HG03520 (cell line): ENCODE results near the gene DGKZ.
A peak's percentile ranks its signal among the peaks of the same experiment; 100 is the strongest.

Experiments used
- ATAC-seq: cut with Tn5 transposase; IDR thresholded peaks from one replicate; pipeline ENCODE4 v1.9.1; 2021; ENCODE audit warnings: mild to moderate bottlenecking, moderate library complexity; ENCODE audit not compliant: unreplicated experiment

The DGKZ gene

DNA sequence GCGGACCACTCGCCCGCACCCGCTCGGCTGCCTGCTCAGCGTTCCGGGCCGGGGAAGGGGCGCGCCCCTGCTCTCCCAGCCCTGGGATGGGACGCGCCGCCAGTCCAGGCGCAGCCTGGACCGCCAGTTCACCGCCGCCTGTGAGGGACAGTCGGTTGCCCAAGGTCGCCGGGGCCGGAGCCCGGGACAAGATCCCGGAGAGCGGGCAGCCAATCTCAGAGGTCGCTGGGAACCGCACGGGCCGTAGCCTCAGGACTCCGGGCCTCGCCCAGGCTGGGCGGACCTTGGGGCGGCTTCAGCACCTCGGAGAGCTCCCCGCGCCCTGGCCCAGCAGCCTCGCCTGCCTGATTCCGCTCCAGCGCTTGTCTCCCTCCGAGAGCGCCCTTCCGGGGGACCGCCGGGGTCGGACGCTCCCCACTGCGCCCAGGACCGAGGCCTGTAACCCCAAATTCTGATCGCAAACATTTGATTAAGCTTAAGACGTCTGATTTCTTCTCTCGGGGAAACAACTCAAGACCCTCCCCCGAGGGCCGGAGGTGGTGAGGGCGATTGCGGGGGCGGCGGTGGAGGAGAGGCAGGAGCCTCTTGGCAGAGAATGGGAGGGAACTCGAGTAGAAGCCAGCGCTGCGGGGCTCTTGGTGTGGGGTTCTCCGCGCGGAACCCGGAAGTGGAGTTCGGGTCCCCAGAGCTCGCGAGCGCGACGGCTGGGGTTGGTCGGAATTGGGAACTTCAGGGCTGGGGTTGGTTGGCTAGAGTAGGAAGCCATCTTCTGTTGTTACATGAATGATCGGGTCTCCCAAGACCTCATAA lies 45.4 kb downstream of the DGKZ start:
- ATAC-seq, result peak; percentile 59

DNA sequence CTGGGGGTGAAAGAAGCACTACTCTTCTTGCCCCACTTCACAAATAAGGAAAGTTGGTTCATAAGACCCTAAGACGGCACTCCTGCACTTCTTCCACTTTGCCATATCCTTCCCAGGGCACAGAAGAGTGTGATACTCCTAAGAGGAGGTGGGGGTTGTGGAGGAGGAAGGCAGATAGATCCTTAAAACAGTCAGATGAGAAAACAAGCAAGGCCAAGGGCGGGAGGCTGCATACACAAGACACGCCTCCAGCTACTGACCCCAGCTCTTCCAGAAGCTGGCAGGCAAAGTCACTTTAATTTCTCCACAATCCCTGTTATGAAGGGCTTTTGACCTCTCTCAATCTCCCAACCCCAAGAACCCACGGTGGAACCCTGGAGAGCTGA lies 46.0 kb downstream of the DGKZ start:
- ATAC-seq, result no peak

DNA sequence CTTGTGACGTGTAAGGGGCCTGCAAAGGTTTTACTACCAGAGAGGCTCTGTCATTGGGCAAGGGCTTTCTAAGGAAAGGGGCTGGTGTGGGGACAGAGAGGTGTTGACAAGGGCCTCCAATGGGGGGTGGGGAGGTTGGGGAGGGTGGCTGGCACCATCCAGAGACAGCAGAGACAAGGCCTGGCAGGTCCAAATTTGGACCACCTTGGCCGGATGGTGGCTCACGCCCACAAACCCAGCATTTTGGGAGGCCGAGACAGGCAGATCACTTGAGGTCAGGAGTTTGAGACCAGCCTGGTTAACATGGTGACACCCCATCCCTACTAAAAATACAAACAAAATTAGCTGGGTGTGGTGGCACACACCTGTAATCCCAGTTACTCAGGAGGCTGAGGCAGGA lies 46.5 kb downstream of the DGKZ start:
- ATAC-seq, result no peak

DNA sequence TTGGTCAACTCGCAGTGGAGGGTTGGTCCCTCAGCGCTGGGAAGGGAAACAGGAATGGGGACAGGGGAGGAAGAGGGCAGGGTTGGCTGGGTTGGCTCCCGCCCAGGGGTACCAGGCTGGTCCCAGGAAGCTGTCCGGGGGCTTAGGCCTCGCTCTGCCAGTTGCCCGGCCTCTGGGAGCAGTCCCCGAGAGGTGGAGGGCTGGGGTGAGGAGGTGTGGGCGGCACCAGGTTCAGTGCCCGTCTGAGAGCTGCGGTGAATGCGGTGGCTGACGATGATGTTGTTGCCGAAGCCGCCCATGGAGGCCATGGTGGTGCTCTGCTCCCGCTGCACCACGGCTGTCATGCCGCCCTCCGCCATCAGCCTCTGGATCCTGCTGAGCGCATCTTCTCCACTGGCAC lies 50.3 kb downstream of the DGKZ start:
- ATAC-seq, result no peak

DNA sequence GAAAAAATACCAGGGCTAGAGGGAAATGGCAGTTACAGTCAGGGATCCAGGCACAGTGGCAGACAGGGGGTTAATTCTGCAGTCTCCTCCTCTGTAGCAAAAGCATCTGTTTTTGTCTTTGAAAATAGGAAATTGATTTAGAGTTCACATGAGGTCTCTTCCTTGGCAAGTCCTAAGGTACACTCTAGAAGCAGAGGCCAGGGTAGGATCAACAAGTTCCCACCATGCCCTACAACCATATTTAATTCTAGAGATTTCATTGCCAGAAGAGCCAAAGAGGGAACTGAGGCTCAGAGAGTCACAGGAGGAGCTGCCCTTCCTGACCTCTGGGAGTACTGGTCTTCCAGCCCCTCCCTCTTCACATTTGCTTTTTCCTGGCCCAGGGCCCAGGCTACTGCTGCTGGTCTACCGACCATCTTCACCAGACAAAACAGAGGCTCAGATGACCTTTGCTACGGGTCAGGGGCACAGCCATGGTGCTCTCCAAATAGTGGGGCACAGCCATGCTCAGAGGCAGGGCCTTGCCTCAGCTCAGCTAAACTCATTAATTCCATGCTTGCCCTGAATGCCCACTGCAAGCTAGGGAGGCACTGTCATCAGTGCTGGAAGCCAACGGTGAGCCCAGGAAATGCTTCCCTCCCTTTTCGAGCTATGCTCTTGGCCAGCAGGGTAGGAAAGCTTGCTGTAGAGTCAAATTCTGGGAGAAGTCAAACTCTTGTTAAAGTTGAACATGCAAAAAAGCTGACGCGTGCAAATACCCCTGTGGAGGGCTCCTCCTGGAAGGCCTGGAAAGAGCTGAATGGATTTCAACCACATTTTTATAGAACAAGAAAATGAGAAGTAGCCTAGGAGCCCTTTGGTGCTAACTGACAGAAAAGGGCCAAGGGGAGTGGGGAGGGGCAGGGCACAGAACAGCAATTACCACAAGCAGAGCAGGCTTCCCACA lies 56.0 kb downstream of the DGKZ start:
- no peak for ATAC-seq

DNA sequence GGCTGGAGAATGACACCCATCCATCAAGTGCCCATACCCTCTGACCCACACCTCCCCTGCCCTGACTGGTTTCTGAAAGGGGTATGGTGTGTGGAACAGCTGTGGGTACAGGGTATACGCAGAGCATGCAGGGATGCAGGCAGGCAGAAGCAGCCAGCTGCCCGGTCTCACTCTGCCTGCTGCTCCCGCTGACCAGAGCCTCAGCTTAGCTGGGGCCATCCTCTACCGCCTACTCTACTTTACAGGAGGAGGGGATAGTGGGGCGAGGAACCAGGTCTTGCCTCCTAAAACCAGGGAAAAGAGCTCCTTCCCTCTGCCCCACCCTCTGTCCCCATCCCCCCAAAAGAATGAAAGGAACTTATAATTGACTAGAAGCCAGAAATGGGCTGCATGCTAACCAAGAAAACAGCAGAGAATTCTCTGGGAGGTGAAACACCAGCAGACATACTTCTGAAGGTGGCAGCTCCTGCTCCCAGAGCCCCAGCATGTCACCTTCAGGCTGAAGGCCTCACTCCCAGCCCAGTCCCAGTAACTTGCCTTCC lies 57.3 kb downstream of the DGKZ start:
- ATAC-seq, result no peak

DNA sequence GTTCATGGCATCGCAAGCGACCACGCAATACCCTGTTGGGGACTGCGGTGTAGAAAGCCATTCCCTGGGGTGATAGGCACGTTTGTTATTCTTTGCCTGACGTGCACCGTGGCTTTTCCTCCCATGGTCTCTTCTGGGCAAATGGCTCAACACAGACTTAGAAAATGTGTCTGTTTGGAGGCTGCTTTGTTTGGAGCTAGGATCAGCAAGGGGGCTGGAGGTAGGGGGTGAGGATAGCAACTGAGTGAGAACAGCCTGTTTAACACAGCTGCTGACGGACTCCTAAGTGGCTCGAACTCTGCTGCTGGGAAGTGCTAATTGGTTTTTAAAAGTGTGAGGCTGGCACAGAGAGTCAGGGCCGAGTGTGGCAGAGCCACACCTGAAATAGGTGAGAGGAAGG lies 60.4 kb downstream of the DGKZ start:
- ATAC-seq, result no peak

DNA sequence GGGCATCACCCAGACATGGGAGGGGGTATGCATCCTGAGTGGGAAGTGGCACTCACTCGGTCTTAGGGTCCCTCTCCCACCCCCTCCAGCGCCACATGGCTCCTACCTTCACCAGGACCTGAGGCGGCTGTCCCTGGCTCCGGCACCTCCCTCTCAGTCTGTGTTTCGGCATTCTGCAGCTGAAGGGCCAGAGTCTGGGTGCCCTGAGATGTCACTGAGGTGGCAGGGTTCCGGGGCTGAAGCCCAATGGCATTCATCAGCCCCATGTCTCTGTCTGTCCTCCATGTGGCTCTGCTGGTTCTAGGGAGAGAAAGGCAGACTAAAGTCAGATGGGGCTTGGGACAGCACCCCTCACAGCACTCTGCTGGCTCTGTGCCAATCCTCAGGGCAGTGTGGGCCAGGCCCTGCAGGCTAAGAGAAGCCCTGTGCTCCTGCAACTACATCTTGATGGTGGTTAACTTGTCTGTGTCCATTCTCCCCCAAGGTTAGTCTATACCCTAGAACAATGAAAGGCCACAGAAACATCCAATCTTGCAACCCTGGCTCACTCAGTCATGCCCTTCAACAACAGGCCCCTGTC lies 61.2 kb downstream of the DGKZ start:
- ATAC-seq, result no peak

DNA sequence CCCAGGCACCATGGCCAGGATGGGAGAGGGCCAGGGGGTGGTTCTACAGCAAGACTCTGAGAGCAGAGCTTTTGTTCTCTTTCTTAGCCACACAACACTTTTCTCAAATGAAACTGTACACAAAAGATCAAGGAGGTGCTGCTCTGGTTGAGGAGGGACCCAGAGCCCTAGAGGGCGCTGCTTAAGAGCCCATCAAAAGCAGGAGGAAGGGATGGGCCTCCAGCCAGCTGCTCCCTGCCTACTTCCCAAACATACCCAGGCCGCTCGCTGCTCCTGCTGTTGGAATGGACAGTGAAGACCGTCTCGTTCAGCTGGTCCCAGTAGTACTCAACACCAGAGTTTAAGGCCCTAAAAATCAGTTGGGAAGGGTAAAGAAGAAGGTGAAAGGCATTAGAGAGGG lies 62.8 kb downstream of the DGKZ start:
- ATAC-seq, result no peak

DNA sequence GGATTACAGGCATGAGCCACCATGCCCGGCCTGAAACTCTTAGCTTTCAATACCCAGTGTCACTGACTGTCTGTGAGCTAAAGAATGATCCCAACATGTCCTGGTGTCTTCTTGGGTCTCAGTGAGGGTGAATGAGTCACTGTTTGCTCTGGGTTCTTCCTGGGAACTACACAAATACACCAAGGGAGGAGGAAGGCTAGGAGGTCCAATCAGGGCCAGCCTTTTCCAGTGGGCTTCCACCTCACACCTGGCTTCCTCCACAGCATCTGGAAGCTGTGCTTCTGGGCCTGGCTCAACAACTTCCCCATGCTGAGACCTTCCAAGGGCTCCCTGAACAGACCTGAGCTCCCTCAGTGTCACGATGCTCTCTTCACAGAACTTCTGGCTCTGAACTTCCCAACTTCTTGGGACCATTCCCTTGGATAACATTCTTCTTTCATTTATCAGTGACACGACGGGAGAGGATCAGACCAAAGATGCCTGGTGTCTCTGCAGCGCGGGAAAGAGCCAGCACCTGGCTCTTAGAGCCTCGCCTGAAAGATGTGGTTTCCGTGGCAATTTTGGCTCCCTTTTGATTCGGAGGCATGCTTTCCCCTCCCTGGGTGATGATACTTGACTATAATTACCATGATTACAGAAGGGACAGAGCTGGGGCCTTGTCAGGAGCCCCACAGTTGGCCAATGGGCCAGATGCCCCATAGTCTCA lies 66.7 kb downstream of the DGKZ start:
- ATAC-seq, result no peak

DNA sequence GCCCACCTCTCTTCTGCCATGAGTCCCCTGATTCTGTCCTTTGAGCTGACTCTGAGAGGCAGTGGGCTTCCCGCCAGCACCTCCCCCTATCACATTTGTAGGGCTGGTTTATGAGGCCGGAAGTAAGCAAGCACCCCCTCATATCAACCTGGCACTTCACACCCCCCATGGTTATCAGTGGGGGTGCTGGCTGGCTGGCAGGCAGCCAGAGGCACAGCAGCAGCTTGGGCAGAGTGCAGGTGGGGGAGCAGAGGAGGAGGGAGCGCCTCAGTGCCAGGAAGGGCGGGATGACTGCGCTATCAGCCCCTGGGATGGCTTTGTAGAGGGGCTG lies 67.2 kb downstream of the DGKZ start:
- no peak for ATAC-seq

DNA sequence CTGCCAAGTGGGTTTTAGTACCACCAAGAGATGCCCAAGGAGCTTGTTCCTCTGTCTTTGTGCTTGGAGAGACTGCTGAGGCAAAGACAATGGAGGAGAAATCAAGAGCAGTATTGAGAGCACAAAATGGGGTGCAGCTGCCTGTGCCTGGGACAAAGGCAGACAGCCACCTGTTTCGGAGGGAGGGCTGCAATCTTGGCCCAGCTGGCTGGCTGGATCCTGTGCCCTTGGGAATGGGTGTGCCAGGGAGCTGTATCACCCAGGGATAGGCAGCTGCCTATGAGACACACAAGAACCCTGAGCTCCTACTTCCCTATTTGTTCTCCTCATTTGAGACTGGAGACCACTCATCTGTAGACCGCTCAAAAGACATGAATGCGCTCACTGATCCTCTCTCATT lies 67.6 kb downstream of the DGKZ start:
- ATAC-seq, result no peak

DNA sequence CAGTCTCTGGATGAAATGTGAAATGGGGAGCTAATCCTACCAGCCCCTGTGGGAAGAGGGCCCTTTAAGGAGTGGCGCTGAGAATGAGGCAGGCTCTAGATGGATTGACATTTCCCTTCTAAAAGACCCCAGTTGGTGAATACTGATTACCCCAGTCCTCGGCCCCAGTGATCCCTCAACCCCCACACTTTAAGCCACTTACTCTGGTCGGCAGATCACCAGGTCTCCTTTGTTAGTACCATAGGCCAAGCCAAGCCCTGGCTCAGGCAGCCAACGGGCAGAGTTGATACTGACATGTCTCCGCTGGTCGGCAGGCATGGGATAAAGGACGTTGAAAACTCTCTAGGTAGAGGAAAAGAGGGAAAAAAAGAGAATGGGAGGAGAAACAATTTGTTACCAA lies 70.4 kb downstream of the DGKZ start:
- ATAC-seq, result no peak

DNA sequence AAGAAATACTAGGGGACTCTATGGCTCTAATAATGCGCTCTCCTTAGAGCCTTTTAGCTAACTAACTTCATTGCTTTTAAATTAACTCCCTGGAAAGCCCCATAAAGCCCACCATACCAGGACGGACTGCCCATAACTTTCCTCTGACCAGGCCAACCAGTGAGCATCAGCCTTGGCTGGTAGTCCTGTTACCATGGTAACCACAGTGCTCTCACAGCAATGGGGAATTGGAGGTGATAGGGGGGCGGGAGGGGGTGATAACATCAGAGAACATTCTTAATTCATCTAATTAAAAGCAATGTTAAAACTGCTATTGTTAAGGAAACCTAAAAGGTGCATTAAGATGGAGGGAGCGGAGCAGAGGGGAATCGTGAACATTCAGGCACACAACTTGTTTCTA lies 71.5 kb downstream of the DGKZ start:
- ATAC-seq, result no peak

DNA sequence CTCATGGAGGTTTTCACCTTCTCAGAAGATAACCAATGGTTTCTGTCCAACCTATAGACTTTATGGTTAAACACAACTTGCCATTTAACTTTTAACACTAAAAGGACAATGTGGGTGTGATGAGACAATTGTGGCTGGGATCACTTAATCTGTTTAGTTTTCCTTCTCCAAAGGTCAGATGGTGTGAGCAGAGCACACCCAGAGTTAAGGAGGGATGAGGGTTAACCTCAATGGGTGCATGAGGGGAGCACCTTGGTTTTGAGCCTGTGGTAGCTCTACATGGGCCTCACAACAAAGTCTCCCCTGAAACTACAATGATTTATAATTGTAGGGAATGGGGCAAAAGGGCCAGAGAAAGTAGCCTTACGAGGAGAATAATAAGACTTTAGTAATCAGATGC lies 73.2 kb downstream of the DGKZ start:
- no peak for ATAC-seq

DNA sequence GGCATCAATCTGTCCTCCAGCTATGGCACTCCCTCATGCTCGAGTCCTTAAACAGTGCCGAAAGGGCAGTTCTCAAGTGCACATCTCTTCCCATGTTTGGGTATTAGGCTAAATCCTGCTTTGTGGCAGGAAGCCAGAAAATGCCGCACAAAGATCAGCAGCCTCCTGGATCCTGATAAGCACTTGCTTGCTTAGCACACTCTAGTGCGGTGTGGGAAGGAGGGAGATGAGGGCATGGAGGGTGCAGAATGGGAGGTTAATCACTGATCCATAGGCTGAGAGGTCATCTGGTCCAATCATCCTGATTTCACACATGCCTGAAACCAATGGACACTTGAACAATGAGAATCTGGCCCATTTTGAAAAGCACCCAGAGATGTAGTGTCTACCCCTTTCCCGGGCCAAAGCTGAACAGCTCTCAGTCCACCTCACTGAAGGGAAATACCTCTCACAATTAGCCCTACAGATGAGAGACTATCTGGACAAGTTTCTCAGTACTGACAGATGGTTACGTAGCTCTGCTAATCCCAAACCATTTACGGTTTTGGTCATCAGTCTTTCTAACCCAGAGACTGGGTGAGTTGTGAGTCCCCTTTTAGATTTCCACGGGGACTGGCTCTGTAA lies 74.1 kb downstream of the DGKZ start:
- no peak for ATAC-seq

DNA sequence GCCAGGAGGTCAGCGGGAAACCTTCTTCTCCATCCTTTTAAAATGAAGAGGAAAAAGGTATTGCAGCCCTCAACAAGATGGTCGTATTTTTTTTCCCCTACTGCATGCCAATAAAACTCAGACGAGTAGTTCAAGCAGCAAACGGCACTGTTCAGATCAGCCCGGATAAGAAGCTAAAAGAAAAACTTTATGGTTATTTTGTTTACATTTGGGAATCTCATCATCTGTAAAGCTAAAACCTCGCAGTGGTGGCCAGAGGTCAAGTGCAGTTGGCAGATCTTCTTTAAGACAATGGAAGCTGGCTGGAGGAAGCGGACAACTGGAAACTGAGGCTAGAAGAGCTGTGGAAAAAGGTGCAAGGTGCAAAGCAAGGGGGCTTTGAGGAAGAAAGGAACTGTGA lies 75.3 kb downstream of the DGKZ start:
- ATAC-seq, result no peak

DNA sequence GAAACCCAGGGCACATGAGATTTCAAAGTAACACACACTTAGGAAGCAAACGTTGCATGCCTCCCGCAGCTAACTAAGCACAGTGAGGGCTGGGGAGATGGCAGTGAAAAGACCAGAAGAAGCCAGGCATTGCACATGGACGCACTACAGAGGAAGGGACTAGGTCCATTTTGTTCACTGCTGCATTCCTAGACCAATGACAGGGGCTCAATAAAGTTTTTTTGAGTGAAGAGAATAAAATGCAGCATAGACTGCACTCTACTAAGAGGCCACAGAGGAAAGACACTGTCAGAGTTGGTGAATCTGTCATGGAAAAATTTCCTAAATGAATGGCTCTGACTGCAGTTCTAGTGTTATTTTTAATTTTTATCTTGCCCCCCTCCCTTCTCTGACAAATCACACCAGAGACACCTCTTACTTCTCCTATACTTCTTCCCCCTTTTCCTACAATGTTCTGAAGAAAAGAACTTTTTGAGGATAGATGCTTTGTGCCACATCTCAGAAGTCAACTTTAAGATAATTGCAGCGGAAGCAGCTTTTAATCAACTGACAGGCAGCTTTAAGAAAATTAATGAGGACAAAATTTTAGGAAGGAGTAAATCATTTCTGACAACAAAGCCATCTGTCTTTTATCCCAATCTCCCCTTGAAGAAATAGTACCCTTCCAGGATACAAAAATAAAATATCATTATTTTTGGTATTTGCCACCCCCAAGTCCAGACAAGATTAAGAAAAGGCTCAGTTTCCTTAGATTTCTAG lies 79.1 kb downstream of the DGKZ start:
- ATAC-seq, result no peak

DNA sequence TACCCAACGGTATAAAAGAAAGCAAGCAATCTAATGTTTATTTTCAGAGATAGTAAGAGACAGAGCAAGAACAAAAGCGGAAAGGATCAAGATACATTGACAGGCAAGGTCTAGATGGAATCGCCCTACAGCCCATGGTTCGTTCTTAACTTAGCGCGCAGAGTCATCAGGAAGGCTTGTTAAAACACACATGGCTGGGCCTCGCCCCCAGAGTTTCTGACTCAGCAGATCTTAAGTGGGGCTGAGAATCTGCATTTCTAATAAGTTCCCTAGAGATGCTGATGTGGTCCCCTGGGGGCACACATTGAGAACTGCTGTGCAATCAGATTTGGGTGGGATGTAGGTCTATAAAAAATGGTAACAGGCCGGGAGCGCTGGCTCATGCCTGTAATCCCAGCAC lies 80.1 kb downstream of the DGKZ start:
- ATAC-seq, result no peak

DNA sequence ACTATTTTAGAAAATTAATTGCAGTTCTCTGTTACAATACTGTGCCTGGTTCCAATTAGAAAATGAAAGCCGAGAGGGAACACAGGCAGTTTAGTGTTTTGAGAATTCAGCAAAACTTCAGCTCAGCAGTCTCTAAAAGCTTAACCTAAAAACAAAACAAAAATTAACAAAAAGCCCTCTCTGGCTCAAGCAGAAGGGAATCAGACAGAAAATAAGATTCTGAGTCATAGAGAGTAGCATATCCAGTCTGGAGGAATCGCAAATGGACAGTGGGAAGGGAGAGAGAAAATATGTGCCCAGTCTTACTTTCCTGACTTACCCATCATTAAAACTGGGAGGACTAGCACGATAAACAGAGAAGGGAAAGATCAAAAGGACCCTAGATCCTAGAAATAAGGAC lies 82.5 kb downstream of the DGKZ start:
- no peak for ATAC-seq
